ENCODE results near the gene GSK3A. TPM values are rescaled to one million over a fixed set of nuclear protein-coding genes. Genes with fewer than 3 reads are reported as not detected.

GSK3A gene
- total RNA-seq, 1 donor from 2014 or later: 68.0 TPM

DNA sequence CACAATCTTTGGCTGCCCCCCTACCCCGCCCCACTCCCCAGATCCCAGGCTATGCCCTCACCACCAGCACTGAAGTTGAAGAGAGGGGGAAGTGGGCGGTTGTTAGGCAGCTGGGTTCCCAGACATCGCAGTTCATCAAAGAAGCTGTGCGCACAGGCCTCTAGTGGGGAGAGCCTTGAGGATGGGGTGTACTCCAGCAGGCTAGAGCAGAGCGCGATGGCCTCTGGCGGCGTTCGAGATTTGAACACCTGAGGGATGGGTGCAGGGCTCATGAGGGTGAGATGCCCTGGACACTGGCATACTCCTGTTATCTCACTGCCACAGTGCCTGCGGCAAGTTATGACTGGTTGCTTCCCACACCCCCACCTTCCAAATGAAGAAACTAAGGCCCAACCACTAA, 10.0 kb downstream of the GSK3A start:
- Mint-ChIP-seq H3K4me3 (peak overlapping the region; percentile 12), H3K36me3 (ENCODE audit: low read depth) (peaks cover 29% of the 10 kb centered on the region), H3K27ac (ENCODE audit: unreplicated experiment) (no peak overlapping the region), H3K4me1 (peaks cover 15% of the 10 kb centered on the region), H3K27me3 (ENCODE audit: low read depth) (peaks cover 2% of the 10 kb centered on the region), H3K9me3 (no peaks in the 10 kb centered on the region)
- DNase-seq (ENCODE audit: low read depth, low spot score): no peak
- TF ChIP-seq, protein P1, sequence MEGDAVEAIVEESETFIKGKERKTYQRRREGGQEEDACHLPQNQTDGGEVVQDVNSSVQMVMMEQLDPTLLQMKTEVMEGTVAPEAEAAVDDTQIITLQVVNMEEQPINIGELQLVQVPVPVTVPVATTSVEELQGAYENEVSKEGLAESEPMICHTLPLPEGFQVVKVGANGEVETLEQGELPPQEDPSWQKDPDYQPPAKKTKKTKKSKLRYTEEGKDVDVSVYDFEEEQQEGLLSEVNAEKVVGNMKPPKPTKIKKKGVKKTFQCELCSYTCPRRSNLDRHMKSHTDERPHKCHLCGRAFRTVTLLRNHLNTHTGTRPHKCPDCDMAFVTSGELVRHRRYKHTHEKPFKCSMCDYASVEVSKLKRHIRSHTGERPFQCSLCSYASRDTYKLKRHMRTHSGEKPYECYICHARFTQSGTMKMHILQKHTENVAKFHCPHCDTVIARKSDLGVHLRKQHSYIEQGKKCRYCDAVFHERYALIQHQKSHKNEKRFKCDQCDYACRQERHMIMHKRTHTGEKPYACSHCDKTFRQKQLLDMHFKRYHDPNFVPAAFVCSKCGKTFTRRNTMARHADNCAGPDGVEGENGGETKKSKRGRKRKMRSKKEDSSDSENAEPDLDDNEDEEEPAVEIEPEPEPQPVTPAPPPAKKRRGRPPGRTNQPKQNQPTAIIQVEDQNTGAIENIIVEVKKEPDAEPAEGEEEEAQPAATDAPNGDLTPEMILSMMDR (conservative IDR thresholded peaks at IDR 0.05): no peak

DNA sequence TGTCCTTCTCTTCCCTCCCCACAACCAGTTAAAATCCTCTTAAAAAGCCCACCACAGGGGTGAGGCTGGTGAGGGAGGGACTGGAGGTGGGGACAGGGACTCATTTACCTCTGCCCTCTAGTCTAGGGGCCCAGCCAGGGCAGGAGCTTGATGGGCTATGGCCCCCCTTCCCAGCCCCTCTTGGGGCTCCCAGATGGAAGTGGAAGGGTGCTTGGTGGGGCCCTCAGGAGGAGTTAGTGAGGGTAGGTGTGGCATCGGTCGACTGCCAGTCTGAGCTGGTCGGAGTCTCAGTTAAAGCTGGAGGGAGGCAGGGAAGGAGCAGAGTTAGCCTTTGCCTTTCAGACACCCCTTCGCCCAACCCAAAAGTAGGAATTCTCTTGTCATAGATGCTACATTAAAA, 11.8 kb downstream of the GSK3A start:
- Mint-ChIP-seq H3K36me3 (ENCODE audit: low read depth) (peaks cover 34% of the 10 kb centered on the region), H3K27me3 (ENCODE audit: low read depth) (peaks cover 2% of the 10 kb centered on the region), H3K4me1 (peaks cover 15% of the 10 kb centered on the region), H3K4me3 (no peak overlapping the region), H3K27ac (ENCODE audit: unreplicated experiment) (no peak overlapping the region), H3K9me3 (no peaks in the 10 kb centered on the region)
- TF ChIP-seq, protein P1 (conservative IDR thresholded peaks at IDR 0.05): no peak
- DNase-seq (ENCODE audit: low read depth, low spot score): no peak

DNA sequence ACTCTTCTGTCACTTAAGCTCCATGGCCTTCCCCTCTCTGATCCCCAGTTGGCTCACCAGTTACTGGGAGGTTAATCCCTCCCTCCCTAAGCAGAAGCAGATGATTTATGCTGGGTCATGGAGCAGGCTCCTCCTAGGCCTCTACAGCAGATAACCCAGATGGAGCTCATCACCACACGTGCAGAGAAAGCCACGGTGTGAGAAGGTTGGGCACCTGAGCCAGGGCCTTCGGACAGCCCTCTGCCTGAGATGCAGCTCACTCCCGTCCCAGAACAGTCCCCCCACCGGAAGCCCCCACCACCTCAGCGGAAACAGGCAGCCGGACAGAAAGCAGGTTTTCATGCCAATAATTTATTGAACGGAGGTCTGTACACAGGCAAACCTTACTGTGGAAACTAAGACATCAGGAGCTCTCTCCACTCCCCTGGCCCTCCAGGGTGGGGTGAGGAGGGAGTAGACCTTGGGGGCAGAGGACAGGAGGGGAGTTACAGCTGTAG, 12.5 kb downstream of the GSK3A start:
- TF ChIP-seq, protein P1 (conservative IDR thresholded peaks at IDR 0.05): no peak
- DNase-seq (ENCODE audit: low read depth, low spot score): no peak
- H3K9me3 Mint-ChIP-seq: no peaks in the 10 kb centered on the region
- peak overlapping the region; percentile 88 for H3K27ac Mint-ChIP-seq (ENCODE audit: unreplicated experiment)
- H3K4me3 Mint-ChIP-seq: peak overlapping the region; percentile 73
- H3K4me1 Mint-ChIP-seq: peaks cover 15% of the 10 kb centered on the region
- peaks cover 31% of the 10 kb centered on the region for H3K36me3 Mint-ChIP-seq (ENCODE audit: low read depth)
- peaks cover 2% of the 10 kb centered on the region for H3K27me3 Mint-ChIP-seq (ENCODE audit: low read depth)

DNA sequence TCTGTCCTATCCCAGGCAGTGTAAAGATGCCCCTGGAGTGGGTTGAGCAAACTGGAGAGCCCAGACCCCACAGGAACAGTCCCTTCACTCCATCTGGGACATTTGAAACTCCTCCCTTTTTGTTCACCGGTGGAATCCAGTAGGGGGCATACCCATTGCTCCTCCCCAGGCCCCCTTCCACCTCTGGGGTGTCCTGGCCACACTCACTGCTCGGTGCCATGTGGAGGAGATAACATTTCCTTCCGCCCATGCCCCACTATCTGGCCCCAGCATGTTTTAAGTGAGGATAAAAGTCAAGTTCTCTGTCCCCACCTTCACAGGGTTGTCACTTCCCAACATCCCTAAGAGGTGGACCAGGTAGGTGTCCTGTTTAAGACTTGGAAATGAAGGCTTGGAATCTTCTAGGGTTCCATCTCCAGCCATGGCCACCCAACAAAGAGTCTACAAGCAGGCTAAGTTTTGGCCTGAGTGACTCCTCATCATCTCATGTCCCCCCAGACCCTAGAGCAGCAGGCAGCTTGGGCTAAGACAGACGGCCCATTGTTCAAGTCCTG, 13.0 kb downstream of the GSK3A start:
- Mint-ChIP-seq H3K36me3 (ENCODE audit: low read depth) (peaks cover 32% of the 10 kb centered on the region), H3K27ac (ENCODE audit: unreplicated experiment) (peak overlapping the region; percentile 88), H3K4me1 (peaks cover 15% of the 10 kb centered on the region), H3K27me3 (ENCODE audit: low read depth) (peaks cover 2% of the 10 kb centered on the region), H3K9me3 (no peaks in the 10 kb centered on the region), H3K4me3 (peak overlapping the region; percentile 73)
- no peak for DNase-seq (ENCODE audit: low read depth, low spot score)
- TF ChIP-seq, protein P1 (conservative IDR thresholded peaks at IDR 0.05): no peak

DNA sequence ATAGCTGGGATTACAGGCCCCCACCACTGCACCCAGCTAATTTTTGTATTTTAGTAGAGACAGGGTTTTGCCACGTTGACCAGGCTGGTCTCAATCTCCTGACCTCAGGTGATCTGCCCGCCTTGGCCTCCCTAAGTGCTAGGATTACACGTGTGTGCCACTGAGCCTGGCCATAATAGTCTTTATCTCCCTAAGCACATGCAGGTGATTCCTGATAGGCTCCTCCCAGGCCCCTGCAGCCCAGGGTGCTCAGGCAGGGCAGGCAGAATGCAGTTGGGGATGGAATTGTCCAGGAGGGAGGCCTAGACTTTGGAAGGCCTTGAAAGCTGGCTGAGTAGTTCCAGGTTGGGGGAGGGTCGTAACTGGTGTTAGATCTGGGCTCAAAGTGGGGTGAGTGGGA, 13.8 kb downstream of the GSK3A start:
- H3K9me3 Mint-ChIP-seq: no peaks in the 10 kb centered on the region
- no peak for DNase-seq (ENCODE audit: low read depth, low spot score)
- H3K27me3 Mint-ChIP-seq (ENCODE audit: low read depth): peaks cover 2% of the 10 kb centered on the region
- no peak overlapping the region for H3K4me3 Mint-ChIP-seq
- H3K36me3 Mint-ChIP-seq (ENCODE audit: low read depth): peaks cover 33% of the 10 kb centered on the region
- TF ChIP-seq, protein P1 (conservative IDR thresholded peaks at IDR 0.05): no peak
- H3K27ac Mint-ChIP-seq (ENCODE audit: unreplicated experiment): no peak overlapping the region
- peaks cover 15% of the 10 kb centered on the region for H3K4me1 Mint-ChIP-seq

Data from neural crest cell (in vitro differentiated cells).